GM19467 (cell line): ENCODE results near the gene LRMDA.
"Not testable (repeated sequence)": the region's sequence is repeated elsewhere in the genome, so short reads cannot be mapped to it uniquely, and the experiment has no call there.

Source experiments
- ATAC-seq: cut with Tn5 transposase; IDR thresholded peaks from one replicate; pipeline ENCODE4 v1.9.1; 2021; ENCODE audit warnings: mild to moderate bottlenecking, moderate library complexity; ENCODE audit not compliant: unreplicated experiment

The LRMDA gene

GRCh38 chr10:76126607-76127527, 695.4 kb downstream of the LRMDA start:
- no peak for ATAC-seq

DNA sequence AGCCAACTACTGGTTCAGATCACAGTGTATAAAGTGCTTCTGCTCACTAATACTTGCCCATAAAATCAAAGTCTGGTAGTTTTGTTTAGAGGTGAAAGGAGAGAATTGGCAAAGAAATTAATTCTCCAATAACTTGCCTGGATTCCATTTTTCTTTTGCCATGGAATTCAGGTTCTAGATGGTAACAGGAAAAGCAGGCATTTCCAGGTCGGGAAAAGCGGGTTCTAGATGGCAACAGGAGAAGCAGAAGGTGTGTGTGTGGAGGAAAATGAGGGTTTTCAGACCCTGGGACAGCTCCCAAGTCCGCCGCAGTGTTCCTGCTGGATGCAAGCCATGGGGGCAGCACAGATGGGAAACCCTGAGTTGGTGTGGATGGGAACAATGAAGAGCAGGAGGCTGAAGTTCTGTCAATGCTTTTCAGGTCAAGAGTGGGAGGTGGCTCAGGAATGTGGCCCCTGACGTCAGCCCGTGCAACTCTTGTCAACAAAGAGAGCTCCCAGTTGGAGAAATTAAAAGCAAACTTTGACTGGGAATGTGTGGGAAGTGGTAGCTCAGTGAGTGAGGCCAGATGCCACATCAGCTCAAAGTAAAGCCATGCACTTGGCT, 696.7 kb downstream of the LRMDA start:
- no peak for ATAC-seq

DNA sequence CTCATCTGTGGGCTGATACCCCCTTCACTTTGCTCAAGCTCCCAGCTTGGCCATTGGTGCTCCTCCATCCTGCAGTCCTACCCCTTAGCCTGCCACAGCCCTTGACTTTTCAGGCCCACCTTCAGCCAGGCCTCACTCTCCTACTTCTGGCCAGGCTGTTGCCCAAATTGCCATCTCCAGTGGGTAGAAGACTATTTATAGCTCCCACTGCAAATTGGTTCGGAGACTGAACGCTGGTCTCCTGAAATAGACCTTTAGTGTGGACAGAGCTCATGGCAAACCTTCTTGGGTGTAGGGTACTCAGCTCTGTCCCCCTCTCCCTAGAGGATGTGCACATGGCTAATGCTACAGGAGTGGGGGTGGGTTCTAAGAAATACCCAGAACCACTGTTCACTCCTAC, 697.8 kb downstream of the LRMDA start:
- no peak for ATAC-seq

- ATAC-seq = no peak
Measured at GRCh38 chr10:76130892-76131291, 699.5 kb downstream of the LRMDA start.

GRCh38 chr10:76133597-76134255, 702.3 kb downstream of the LRMDA start:
- no peak for ATAC-seq

DNA sequence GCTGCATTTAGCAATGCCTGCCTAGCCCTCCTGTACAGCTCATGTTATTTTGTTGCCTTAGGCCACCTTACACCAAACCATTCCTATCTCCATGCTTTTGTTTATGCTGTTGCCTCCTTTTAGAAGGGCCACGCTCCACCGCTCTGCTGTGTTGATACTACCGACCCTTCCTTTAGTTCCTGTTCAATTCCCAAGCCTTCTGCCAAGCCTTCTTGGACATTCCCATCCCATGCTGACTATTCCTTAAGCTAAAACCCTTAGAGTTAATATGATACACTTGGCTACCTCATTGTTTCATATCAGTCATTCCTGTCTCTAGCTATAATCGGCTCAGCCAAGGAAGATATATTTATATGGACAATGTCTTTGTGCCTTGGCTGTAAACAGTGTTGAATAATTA, 705.5 kb downstream of the LRMDA start:
- no peak for ATAC-seq

- no peak for ATAC-seq
Measured at GRCh38 chr10:76138286-76138685, 706.9 kb downstream of the LRMDA start.

DNA sequence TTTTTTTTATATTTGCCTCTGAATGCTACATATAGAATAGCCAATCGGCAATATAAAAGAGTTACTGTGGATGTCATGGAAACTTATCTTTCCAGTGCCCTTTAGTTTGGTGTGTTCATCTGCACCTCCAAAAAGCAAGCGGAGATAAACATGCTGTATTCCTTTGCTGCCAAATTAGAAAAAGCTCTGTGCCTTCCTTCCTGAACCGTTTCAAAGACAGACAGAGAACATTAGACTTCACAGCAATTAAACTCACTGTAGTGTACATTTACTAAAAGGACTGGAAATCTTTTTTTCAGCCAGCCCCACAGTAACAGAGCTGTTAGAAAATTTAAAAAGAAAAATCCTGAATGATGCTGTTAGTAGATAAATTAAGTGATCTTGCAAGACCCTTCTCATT, 707.5 kb downstream of the LRMDA start:
- ATAC-seq = no peak

- ATAC-seq = no peak
Measured at GRCh38 chr10:76139431-76139830, 708.0 kb downstream of the LRMDA start.

DNA sequence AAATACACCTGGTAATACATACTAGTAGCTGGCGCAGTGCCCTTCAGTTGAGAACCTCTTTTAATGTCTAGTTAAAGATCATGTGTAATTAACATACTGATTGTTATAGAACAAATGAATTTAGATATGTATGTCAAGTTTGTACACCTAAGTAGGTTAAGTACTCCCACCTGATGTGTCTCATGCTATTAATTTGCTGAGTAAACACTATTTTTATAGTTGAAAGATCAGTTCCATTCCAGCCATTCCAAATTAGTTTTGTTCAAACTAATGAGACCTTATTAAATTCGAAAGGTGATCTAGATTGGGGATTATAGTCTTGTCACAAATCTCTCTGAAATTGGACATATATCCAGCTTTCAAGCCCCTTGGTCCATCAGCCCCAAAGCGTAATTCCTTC, 710.0 kb downstream of the LRMDA start:
- ATAC-seq = no peak

DNA sequence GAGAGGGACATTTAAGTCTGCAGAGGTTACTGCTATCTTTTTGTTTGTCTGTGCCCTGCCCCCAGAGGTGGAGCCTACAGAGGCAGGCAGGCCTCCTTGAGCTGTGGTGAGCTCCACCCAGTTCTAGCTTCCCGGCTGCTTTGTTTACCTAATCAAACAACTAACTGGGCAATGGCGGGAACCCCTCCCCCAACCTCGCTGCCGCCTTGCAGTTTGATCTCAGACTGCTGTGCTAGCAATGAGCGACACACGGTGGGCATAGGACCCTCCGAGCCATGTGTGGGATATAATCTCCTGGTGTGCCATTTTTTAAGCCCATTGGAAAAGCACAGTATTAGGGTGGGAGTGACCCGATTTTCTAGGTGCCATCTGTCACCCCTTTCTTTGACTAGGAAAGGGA, 716.8 kb downstream of the LRMDA start:
- ATAC-seq = not testable (repeated sequence)

DNA sequence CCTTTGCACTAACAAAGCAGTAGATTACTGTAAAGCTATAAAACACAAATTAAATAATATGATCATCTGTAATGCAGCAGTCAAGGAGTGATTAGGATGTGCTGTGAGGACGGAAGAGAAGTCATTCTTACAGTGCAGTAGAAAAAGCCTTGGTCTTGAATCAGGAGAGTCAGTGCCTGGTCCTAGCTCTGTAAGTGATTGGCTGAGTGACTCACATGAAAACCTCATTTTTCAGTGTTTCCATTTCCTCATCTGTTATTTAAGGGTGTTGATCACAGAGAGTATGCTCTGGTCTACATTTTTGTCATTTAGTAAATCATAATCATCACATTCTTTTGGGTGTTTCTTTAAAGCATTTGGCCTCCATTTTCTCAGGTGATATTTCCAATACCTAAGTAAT, 717.8 kb downstream of the LRMDA start:
- no peak for ATAC-seq

GRCh38 chr10:76149602-76150138, 718.2 kb downstream of the LRMDA start:
- ATAC-seq = no peak

- ATAC-seq = no peak
Measured at GRCh38 chr10:76150139-76150875, 718.9 kb downstream of the LRMDA start.

- ATAC-seq = no peak
Measured at GRCh38 chr10:76150876-76151288, 719.5 kb downstream of the LRMDA start.

DNA sequence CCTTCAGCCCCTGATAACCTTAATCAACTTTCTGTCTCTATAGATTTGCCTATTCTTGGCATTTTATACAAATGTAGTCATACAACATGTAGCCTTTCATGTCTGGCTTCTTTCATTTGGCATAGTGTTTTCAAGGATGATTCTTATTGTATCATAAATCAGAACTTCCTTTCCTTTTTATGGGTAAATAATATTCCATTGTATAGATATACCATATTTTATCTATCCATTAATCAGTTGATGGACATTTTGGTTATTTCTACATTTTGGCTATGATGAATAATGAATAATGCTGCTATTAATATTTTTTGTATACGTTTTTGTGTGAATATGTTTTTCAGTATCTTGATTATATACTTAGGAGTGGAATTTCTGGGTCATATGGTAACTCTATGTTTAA, 720.8 kb downstream of the LRMDA start:
- ATAC-seq = no peak

GRCh38 chr10:76155961-76156360, 724.5 kb downstream of the LRMDA start:
- ATAC-seq = no peak

DNA sequence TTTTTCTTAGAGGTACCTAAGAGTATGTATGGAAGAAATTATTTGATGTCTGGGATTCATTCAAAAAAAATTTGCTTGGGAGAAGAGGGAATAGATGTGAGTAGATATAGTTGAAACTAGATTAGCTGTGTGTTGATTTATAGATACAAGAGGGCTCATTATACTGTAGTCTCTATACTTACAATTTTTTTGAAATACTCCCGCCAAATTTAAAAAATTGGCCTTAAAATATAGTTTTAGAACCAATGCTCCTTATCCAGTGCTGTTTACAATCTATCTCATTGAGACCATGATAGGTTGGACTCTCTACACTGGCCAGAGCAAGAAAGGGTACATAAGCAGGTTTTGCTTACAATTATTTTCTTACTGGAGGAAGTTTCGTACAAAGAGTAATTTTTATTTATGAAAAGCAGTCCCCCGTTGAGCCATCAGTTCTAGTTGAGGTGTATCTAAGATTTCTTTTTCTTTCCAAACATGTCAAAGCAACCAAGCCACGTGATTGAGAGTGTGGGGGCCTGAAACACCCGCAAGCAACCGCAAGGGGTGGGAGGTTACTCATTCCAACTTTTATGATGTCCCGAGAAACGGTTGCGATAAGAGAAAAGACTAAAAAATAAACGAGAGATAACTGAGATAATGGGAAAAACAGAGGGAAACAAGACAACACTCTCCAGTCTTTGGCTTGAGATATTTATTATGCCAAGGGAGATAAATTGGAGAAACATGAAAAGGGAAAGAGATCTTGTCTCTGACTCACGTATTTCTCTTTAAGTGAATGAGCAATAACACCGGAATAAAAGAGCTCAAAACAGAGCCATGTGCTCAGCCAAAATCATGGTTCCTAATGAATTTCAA, 729.2 kb downstream of the LRMDA start:
- no peak for ATAC-seq

GRCh38 chr10:76161301-76161582, 729.8 kb downstream of the LRMDA start:
- no peak for ATAC-seq

DNA sequence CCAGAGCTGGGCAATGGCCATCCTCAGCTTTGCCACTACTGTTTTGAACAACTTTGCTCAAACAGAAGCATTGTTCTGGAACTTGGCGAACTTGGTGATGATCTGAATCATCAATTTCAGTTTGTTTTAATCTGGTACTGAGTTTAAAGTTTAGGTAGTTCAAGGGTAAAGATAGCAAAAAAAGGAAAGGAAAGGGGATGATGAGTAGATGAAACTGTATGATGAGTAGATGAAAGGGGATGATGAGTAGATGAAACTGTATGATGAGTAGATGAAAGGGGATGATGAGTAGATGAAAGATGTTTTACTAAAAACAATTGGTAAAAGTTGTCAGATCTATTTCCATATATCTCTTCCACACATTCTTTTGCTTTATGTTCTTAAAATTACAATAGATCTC, 737.0 kb downstream of the LRMDA start:
- no peak for ATAC-seq
